ENCODE results near the gene AKAP13.
A peak's percentile ranks its signal among the peaks of the same experiment; 100 is the strongest.

The AKAP13 gene

DNA sequence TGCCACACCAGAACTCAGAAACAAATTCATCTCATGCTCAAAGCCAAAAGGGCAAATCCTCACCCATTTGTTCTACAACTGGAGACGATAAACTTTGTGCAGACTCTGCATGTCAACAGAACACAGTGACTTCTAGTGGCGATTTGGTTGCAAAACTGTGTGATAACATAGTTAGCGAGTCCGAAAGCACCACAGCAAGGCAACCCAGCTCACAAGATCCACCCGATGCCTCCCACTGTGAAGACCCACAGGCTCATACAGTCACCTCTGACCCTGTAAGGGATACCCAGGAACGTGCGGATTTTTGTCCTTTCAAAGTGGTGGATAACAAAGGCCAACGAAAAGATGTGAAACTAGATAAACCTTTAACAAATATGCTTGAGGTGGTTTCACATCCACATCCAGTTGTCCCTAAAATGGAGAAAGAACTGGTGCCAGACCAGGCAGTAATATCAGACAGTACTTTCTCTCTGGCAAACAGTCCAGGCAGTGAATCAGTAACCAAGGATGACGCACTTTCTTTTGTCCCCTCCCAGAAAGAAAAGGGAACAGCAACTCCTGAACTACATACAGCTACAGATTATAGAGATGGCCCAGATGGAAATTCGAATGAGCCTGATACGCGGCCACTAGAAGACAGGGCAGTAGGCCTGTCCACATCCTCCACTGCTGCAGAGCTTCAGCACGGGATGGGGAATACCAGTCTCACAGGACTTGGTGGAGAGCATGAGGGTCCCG lies 199.7 kb downstream of the AKAP13 start:
- in situ Hi-C loops (cut with HindIII; ENCODE audit: low sequenced_read_pairs) = no loop called here
- H3K4me3 ChIP-seq (ENCODE audit: low read depth, low read length) = no peak overlapping the region
- peak; percentile 50 for DNase-seq (ENCODE audit: low read depth, low spot score)
- no peak for TF ChIP-seq CTCF (IDR thresholded peaks at IDR 0.05; ENCODE audit: low read depth, low read length)

- no peak overlapping the region for H3K4me3 ChIP-seq (ENCODE audit: low read depth, low read length)
- in situ Hi-C loops (cut with HindIII; ENCODE audit: low sequenced_read_pairs) = no loop called here
- TF ChIP-seq CTCF (IDR thresholded peaks at IDR 0.05; ENCODE audit: low read depth, low read length) = no peak
- DNase-seq (ENCODE audit: low read depth, low spot score) = no peak
These were observed 200.5 kb downstream of the AKAP13 start for GRCh38 chr15:85580879-85581278.

- no peak for TF ChIP-seq CTCF (IDR thresholded peaks at IDR 0.05; ENCODE audit: low read depth, low read length)
- in situ Hi-C loops (cut with HindIII; ENCODE audit: low sequenced_read_pairs) = no loop called here
- no peak for DNase-seq (ENCODE audit: low read depth, low spot score)
- H3K4me3 ChIP-seq (ENCODE audit: low read depth, low read length) = no peak overlapping the region
These were observed 201.1 kb downstream of the AKAP13 start for GRCh38 chr15:85581495-85581894.

GRCh38 chr15:85582131-85583079 lies 202.0 kb downstream of the AKAP13 start:
- in situ Hi-C loops (cut with HindIII; ENCODE audit: low sequenced_read_pairs) = no loop called here
- H3K4me3 ChIP-seq (ENCODE audit: low read depth, low read length) = no peak overlapping the region
- peak; percentile 46 for DNase-seq (ENCODE audit: low read depth, low spot score)
- no peak for TF ChIP-seq CTCF (IDR thresholded peaks at IDR 0.05; ENCODE audit: low read depth, low read length)

DNA sequence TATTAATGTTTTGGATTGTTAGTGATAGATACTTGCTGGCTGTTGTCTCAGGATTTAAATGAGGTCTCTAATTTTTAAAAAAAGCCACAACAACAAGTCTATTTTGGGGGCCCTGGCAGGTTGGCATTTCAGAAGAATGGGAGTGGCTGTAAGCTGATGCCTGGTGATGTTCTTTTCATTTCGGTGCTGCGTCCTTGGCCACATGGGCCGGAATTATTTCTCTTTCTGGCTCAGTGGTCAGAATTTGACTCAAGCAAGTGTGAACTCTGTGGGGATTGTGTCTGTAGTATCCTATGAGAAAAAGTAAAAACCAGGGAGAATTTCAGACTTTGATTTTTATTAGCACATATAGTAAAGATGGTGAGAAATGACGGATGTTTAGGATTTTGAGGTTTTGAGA lies 203.0 kb downstream of the AKAP13 start:
- TF ChIP-seq CTCF (IDR thresholded peaks at IDR 0.05; ENCODE audit: low read depth, low read length) = no peak
- in situ Hi-C loops (cut with HindIII; ENCODE audit: low sequenced_read_pairs) = no loop called here
- H3K4me3 ChIP-seq (ENCODE audit: low read depth, low read length) = no peak overlapping the region
- no peak for DNase-seq (ENCODE audit: low read depth, low spot score)

DNA sequence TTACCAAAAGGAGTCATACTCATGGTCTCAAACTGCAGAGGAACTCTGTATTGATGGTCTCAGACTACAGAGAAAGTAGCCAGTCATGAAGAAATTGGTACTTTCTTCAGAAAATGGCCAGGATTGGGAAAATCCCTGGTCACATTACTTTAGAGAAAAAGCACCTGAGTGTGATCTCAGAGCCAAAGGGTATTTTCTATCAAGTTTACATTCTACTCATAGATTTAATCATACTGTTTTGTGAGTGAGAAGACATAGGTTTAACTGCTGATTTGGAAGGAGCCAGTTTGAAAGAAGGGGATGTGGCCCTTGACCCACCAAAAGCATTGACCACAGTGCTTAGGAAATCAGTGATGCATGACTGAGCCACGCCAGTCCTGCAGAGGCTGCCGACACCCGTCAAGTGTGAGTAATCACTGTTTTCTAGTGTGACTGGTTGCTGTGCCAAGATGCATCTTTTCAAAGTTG lies 203.6 kb downstream of the AKAP13 start:
- no peak overlapping the region for H3K4me3 ChIP-seq (ENCODE audit: low read depth, low read length)
- peak; percentile 39 for DNase-seq (ENCODE audit: low read depth, low spot score)
- no peak for TF ChIP-seq CTCF (IDR thresholded peaks at IDR 0.05; ENCODE audit: low read depth, low read length)
- in situ Hi-C loops (cut with HindIII; ENCODE audit: low sequenced_read_pairs) = no loop called here
